Panc1 (cell line): Measurements from ENCODE around the gene SRSF2. TPM values are rescaled to one million over a fixed set of nuclear protein-coding genes. Genes with fewer than 3 reads are reported as not detected.

Source experiments
- ATAC-seq: fragments of 200-7000 bp; cut with Tn5 transposase; 2 replicates; pipeline ENCODE4 v1.9.1; 2020; ENCODE audit warnings: mild to moderate bottlenecking, moderate library complexity
- BruUV-seq: library from RNA; stranded (reverse); fragments of 400-500 nt; replicated peaks from 2 replicates; lab custom pipeline; 2021; lab: Mats Ljungman, UMichigan
- CTCF ChIA-PET: fragments of 300-600 bp; sonication (Branson Sonifier 250); formaldehyde crosslinking; loops from one replicate; lab custom pipeline; 2022; ENCODE audit warnings: antibody characterized with exemption; lab: Charles Lee
- POLR2A ChIA-PET: fragments of 300-600 bp; sonication (Branson Sonifier 250); formaldehyde crosslinking; loops from one replicate; lab custom pipeline; 2022; ENCODE audit warnings: antibody characterized with exemption; lab: Charles Lee
- DNase-seq: peaks from one replicate; pipeline ENCODE4 v3.0.0-alpha.2; 2010; ENCODE audit warnings: low read depth, low spot score
- H3K27ac ChIP-seq: 2 replicates; pipeline ENCODE4 v1.5.1; 2011; ENCODE audit warnings: mild to moderate bottlenecking, low read length, inconsistent platforms
- H3K27me3 ChIP-seq: fragments of 200-500 bp; sonication (Bioruptor generic); 2 replicates; pipeline ENCODE4 v1.6.0; 2014; ENCODE audit warnings: low read length, inconsistent platforms; ENCODE audit not compliant: control insufficient read depth, insufficient read depth
- H3K36me3 ChIP-seq: fragments of 200-500 bp; sonication (Bioruptor generic); 2 replicates; pipeline ENCODE4 v1.5.1; 2014; ENCODE audit warnings: inconsistent platforms, mild to moderate bottlenecking, low read length, moderate library complexity; ENCODE audit not compliant: control insufficient read depth, insufficient read depth
- H3K4me1 ChIP-seq: 2 replicates; pipeline ENCODE4 v1.5.1; 2011; ENCODE audit warnings: inconsistent platforms, mild to moderate bottlenecking, low read length, moderate library complexity; ENCODE audit not compliant: control insufficient read depth, insufficient read depth
- H3K4me3 ChIP-seq, 2 experiments: 2 replicates each; pipeline ENCODE4 v1.5.1; 2011 to 2012; ENCODE audit warnings: low read depth in 2 of 2, low read length in 2 of 2, mild to moderate bottlenecking in 2 of 2, inconsistent platforms in 1 of 2, moderate library complexity in 1 of 2
- H3K9me3 ChIP-seq: fragments of 200-500 bp; sonication (Bioruptor generic); 2 replicates; pipeline ENCODE4 v1.5.1; 2014; ENCODE audit warnings: low read depth, mild to moderate bottlenecking, inconsistent platforms, low read length, moderate library complexity; ENCODE audit not compliant: control insufficient read depth, insufficient read depth
- CTCF ChIP-seq: fragments of 450-650 bp; IDR thresholded peaks from 2 replicates; pipeline ENCODE4 v1.5.1; 2017; ENCODE audit warnings: mild to moderate bottlenecking
- POLR2AphosphoS5 ChIP-seq: IDR thresholded peaks from 2 replicates; pipeline ENCODE4 v1.6.1; 2012; ENCODE audit warnings: mild to moderate bottlenecking, low read depth, low read length, moderate library complexity
- REST ChIP-seq, 2 experiments: IDR thresholded peaks; 2 replicates each; pipeline ENCODE4 v1.6.1; 2011 to 2012; ENCODE audit warnings: low read depth in 2 of 2, control low read depth in 1 of 2, low read length in 1 of 2, mild to moderate bottlenecking in 1 of 2, moderate library complexity in 1 of 2; ENCODE audit not compliant: insufficient read depth in 1 of 2
- SIN3A ChIP-seq: IDR thresholded peaks from 2 replicates; pipeline ENCODE4 v1.6.1; 2012; ENCODE audit warnings: low read depth, mild to moderate bottlenecking, low read length, moderate library complexity, borderline replicate concordance; ENCODE audit not compliant: insufficient read depth
- TCF7L2 ChIP-seq: IDR thresholded peaks from 2 replicates; pipeline ENCODE4 v1.6.1; 2011; ENCODE audit warnings: mild to moderate bottlenecking, low read depth, low read length, inconsistent platforms
- in situ Hi-C: cut with HindIII; loops from 2 replicates; pipeline ENCODE4 v1.10.0; 2016; ENCODE audit warnings: low sequenced_read_pairs, low pct_unique_long_range_greater_than_20kb
- intact Hi-C: fragments of 100-400 bp; cut with micrococcal nuclease; formaldehyde crosslinking; loops from one replicate; pipeline ENCODE4 v1.10.0; 2022; ENCODE audit not compliant: unreplicated experiment
- total RNA-seq: library from RNA; stranded (reverse); gene quantifications from one replicate; pipeline ENCODE4 v1.2.1, GENCODE V29; 2021; ENCODE audit not compliant: unreplicated experiment

The SRSF2 gene
- total RNA-seq, 1 experiment from 2014 or later: 436 TPM

GRCh38 chr17:76697702-76698465, 39.2 kb downstream of the SRSF2 start:
- TF ChIP-seq REST (IDR thresholded peaks at IDR 0.05; ENCODE audit: insufficient read depth in 1 of 2, low read depth in 2 of 2, low read length in 1 of 2) (no peak), CTCF (no peak), SIN3A (no peak), POLR2AphosphoS5 (no peak)
- in situ Hi-C loops (no loop called here), intact Hi-C loops (no loop called here)
- no peak for DNase-seq
- H3K36me3 ChIP-seq: no peaks in the 10 kb centered on the region
- ChIA-PET POLR2A (interaction anchor here (0.6 kb wide), 2 partner anchors 19 to 28 kb away, joined by 6 to 9 read pairs; no protein-coding TSS in a partner anchor), CTCF (interaction anchor here (0.6 kb wide), 1 partner anchor 335 kb away, joined by 18 read pairs; no protein-coding TSS in a partner anchor)
- H3K27ac ChIP-seq: no peak overlapping the region
- peak; percentile 20; the same call in 1 of the 2 replicates for ATAC-seq
- no peak overlapping the region for H3K4me3 ChIP-seq
- H3K9me3 ChIP-seq: no peaks in the 10 kb centered on the region
- no TSS peak for BruUV-seq
- H3K27me3 ChIP-seq: no peaks in the 10 kb centered on the region
- peaks cover 21% of the 10 kb centered on the region for H3K4me1 ChIP-seq

GRCh38 chr17:76696763-76697701, 40.1 kb downstream of the SRSF2 start:
- in situ Hi-C loops: no loop called here
- Histone ChIP-seq H3K27ac (peak overlapping the region; percentile 18), H3K4me3 (no peak overlapping the region), H3K27me3 (no peaks in the 10 kb centered on the region), H3K9me3 (no peaks in the 10 kb centered on the region), H3K36me3 (no peaks in the 10 kb centered on the region), H3K4me1 (peaks cover 19% of the 10 kb centered on the region)
- CTCF ChIA-PET: interaction anchor here (0.6 kb wide), 1 partner anchor 336 kb away, joined by 18 read pairs; no protein-coding TSS in a partner anchor
- no peak for DNase-seq
- BruUV-seq: no TSS peak
- no peak for TF ChIP-seq TCF7L2
- no peak for ATAC-seq
- POLR2A ChIA-PET: interaction anchor here (0.6 kb wide), 2 partner anchors 20 to 28 kb away, joined by 6 to 9 read pairs; no protein-coding TSS in a partner anchor
- intact Hi-C loops: no loop called here
